ENCODE measurements around the gene EPB41L5.
"Not testable (repeated sequence)": the region's sequence is repeated elsewhere in the genome, so short reads cannot be mapped to it uniquely, and the experiment has no call there.

The EPB41L5 gene

DNA sequence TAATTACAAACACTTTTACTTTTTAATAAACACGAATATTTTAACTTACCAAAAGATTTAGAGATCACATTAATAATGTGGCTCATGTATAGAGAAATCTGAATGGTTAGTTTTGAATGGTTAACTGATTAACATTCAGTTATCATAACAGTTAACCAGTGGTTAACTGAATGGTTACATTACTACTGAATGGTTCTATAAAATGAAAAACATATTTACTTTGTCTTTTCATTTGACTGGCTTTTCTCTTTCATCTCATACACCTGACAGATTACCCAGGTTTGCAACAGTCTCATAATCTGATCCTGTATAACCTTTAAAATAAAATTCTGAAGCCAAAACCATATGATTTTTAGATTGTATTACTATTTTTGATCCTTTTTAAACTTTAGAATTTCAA lies 91.9 kb downstream of the EPB41L5 start:
- DNase-seq = no peak

DNA sequence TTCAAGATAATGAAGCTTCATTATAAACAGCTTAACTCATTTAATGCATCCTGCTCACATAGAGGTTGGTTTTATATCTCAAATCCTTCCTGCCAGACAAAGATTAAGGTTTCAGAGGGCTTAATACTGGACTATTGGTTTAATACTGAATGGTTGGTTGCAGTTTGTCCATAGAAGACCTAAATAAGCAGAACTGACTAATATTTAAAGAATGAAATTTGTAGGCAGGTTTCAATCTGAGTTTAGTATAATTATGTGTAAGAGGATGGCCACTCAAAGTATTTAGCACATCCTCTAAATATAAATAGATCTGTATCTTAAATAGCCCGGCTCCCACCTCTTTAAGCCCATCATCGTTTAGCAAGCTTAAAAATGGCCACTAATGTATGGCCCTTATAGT lies 92.5 kb downstream of the EPB41L5 start:
- no peak for DNase-seq

- DNase-seq = no peak
These were observed 95.2 kb downstream of the EPB41L5 start for GRCh38 chr2:120108049-120108448.

GRCh38 chr2:120108749-120109148 lies 95.9 kb downstream of the EPB41L5 start:
- DNase-seq = no peak

DNA sequence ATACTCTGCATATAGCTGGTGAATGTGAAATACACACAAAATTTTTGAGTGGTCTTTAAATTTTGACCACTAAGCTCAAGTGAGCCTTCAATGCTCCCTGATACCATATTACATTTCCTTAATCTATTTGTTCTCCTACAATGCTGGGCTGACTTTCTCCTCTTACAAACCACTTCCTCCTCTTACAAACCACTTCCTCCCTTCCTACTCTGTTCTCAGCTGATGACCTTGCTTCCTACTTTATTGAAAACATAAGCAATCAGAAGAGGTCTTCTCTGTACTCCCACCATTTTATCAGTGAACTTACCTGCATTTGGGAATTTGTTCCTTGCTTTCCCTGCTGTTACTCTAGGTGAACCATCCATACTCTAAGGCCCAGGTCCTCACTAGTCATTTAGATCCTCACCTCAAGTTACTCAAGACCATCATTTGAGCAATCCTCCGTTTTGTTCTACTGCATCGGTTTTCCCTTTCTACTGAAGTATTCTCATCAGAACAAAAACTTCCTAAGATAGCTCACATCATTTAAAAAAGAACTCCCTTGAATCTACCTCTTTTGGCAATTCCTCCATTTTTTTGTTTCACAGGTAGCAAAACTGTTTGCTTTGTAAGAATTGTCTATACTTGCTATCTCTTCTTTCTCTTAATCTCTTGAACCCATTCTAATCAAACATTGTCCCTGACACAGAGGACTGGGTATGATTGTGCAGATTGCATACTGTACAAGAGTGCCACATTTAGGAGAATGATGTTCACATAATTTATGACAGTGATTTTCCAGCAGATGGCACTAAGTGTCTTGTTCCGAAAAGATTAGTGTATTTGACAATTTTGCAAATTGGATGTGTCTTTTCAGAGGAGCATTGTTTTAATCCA lies 96.5 kb downstream of the EPB41L5 start:
- DNase-seq = no peak

DNA sequence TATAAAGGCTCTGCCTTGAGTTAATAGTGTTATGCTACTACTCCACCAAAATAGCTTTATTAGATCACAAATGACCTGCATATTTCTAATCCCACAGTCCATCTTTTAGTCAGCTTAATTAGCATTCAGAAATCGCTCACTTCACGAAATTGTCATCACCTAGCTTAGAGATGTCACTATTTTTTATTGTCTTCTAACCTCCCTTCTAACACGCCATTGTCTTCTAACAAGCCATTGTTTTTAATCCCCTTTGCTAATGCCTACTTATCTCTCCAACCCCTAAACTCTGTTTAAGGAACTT lies 97.1 kb downstream of the EPB41L5 start:
- no peak for DNase-seq

DNA sequence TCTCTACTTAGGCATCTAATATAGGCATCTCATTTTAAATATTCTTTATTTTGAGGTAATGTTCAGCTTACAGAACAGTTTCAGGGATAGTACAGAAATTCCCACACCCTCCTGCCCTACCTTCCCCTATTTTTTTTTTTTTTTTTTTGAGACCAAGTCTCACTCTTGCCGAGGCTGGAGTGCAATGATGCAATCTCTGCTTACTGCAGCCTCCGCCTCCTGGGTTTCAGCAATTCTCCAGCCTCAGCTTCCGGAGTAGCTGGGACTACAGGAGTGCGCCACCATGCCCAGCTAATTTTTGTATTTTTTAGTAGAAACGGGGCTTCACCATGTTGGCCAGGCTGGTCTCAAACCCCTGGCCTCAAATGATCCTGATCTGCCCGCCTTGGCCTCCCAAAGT lies 97.6 kb downstream of the EPB41L5 start:
- no peak for DNase-seq

DNA sequence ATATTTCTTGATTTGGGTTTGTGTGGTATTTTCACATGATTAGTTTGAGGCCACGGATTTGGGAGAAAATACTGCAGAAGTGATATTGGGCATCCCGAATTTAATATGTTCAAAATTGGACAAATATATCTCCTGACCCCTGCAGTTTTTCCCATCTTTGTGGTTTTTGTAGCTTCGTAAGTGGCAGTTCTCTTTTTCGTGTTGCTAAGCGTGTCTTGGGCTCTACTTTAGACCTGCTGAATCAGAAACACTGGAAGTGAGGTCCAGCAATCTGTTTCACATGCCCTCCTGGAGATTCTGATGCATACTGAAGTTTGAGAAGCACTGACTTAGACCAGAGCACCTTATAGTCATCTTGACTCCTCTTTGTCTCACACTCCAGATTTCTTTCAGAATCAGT lies 98.3 kb downstream of the EPB41L5 start:
- DNase-seq = no peak

DNA sequence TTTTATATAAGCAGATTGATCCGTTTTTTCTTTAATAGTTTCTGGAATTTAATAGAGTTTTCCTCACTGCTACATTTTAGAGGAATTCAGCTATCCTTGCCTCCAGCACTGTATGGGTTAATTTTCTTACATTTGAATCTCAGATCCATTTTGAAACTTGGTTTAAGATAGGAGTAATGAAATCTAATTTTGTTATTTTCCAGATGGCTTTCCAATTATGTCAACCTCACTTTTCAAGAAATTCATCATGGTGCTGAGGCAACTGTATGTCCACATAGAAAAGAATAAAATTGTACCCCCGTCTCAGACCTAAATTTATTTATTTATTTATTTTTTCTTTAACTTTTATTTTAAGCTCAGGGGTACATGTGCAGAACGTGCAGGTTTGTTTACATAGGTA lies 105.1 kb downstream of the EPB41L5 start:
- no peak for DNase-seq

GRCh38 chr2:120118471-120118870 lies 105.6 kb downstream of the EPB41L5 start:
- no peak for DNase-seq

DNA sequence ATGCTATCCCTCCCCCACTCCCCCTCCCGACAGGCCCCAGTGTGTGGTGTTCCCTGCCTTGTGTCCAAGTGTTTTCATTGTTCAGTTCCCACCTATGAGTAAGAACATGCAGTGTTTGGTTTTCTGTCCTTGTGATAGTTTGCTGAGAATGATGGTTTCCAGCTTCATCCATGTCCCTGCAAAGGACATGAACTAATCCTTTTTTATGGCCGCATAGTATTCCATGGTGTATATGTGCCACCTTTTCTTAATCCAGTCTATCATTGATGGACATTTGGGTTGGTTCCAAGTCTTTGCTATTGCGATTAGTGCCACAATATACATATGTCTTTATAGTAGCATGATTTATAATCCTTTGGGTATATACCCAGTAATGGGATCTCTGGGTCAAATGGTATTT lies 108.5 kb downstream of the EPB41L5 start:
- not testable (repeated sequence) for DNase-seq

DNA sequence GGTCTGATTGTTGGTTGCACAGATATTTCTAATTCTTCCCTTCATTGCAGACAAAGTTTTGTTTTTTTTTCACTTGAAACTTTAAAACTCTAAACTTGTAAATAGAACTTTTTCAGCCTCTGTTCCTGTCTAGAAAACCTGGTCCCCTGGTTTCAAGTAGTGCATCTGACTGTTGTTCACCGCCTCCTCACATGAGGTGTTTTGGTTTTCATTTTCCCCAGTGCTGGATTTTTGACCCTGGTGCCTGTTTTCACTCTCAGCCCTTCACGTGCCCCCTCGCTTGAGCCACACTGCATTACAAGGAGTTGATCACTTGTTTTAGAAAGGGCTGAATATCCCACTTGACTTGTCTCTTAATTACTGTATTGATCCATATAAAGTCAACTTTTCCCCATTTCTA lies 110.2 kb downstream of the EPB41L5 start:
- DNase-seq = no peak

- DNase-seq = no peak
These were observed 112.3 kb downstream of the EPB41L5 start for GRCh38 chr2:120125195-120125594.

DNA sequence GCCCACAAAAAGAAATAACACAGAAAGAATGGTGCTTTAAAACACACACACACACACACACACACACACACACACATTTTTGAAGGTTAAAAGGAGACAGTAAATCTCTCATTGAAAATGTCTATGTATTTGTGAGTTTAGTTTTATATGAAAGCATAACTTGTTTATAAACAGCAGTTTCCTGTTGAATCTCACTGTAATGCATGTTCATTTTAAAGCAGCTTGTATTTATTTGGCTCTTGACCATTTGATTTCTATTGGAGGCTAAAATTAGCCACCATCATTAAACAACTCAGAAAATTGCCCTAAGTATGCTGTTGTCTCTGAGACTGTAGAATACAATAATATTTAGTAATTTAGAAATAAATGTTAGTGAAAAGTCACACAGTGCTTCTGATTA lies 115.3 kb downstream of the EPB41L5 start:
- DNase-seq = no peak

DNA sequence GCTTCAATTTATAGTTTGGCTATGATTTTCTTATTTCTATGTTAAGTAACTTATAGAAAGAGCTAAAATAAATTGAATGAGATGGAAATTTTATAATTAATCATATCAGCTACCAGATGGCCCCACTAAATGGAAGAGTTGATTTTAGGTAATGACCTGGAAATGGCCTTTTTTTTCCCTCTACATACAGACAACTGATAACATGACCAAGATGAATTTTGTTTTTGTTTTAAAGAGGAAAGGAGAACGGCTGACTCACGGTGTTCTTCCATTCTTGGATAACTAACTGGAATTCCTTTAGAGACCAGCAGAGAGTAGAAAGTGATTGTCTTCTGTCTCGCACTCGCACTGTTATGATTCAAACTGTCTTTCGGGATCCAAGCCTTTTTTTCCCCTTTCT lies 119.3 kb downstream of the EPB41L5 start:
- DNase-seq = no peak

- no peak for DNase-seq
These were observed 119.8 kb downstream of the EPB41L5 start for GRCh38 chr2:120132691-120133090.

DNA sequence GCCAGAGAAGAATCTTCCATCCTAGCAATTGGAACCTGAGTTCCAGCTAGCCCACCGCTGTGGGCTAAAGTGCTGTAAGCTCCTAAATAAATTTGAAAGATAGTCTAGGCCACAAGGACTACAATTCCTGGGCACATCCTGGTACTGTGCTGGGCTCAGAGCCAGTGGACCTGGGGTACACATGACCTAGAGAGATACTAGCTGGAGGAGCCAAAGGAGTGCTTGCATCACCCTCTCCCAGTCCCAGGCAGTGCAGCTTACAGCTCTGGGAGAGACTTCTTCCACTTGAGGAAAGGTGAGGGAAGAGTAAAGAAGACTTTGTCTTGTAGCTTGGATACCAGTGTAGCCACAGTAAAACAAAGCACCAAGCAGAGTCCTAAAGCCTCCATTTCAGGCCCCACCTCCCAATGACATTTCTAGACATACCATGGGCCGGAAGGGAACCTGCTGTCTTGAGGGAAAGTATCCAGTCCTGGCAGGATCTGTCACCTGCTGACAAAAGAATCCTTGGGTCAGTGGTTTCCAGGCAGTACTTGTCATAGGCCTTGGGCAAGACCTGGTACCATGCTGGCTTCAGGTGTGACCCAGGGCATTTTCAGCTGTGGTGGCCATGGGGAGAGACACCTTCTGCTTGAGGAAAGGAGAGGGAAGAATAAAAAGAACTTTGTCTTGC lies 120.8 kb downstream of the EPB41L5 start:
- no peak for DNase-seq

DNA sequence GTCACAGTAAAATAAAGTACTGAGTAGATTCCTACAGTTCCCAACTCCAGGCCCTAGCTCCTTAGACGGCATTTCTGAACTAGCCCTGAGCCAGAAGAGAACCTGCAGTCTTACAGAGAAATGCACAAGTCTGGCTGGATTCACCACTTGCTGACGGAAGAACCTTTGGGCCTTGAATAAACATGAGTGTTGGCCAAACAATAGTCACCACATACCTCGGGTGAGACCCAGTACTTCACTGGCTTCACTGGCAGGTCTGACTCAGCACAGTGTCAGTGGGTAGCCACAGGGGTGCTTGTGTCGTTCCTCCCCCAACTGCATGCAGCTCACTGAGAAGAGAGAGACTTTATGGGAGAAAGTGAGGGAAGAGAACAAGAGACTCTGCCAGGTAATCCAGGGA lies 121.4 kb downstream of the EPB41L5 start:
- DNase-seq = no peak

DNA sequence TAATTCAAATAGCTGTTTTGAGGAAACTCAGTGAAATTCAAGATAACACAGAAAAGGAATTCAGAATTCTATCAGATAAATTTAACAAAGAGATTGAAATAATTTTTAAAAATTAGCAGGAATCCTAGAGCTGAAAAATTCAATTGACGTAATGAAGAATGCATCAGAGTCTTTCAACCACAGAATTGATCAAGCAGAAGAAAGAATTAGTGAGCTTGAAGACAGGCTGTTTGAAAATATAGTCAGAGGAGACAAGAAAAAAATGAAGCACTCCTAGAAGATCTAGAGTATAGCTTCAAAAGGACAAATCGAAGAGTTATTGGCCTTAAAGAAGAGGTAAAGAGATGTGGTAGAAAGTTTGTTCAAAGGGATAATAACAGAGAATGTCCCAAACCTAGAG lies 122.1 kb downstream of the EPB41L5 start:
- DNase-seq = not testable (repeated sequence)

DNA sequence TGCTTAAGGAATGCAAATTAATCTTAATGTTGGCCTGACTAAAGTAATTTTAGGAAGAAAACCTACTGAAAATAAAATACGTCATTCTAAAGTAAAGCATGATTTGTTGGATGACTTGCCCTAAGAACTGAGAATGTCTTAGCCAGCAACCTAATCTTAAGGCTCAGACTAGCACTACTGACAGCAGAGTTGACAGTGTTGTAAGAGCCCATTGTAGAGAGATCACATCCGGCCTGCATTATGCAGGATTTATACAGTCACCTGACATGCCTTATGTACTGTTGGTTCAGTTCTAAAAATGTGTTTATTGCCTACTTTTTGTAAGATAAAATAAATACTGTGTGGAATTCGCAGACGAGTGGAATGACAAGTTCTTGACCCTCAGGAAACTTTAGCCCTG lies 128.0 kb downstream of the EPB41L5 start:
- no peak for DNase-seq

- DNase-seq = no peak
These were observed 128.6 kb downstream of the EPB41L5 start for GRCh38 chr2:120141300-120142069.

DNA sequence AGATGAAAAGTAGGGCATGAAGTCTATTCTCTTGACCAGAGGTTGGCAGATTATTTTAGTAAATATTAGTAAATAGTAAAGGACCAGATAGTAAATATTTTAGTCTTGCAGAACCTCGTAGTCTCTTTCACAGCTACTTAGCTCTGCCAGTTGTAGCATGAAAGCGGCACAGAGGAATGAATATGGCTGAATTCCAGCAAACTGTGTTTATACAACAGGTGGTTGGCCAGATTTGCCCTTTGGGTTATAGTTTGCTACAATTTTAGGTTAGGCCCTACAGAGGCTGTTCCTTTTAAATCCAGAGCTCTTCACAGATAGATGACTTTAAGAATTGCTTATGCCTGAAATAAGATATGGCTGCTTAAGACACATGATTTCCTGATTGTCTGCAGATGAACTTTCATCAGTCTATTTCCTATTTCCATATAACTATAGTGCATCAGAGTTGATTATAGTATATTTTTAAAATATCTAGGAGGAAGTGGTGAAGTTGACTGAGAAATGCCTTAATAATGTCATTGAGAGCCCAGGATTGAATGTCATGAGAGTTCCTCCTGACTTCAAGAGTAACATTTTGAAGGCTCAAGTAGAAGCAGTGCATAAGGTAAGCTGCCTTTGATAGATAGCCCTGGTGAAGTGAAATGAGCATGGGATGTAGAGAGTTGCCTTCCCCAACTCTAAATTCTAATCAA lies 129.8 kb downstream of the EPB41L5 start:
- no peak for DNase-seq

DNA sequence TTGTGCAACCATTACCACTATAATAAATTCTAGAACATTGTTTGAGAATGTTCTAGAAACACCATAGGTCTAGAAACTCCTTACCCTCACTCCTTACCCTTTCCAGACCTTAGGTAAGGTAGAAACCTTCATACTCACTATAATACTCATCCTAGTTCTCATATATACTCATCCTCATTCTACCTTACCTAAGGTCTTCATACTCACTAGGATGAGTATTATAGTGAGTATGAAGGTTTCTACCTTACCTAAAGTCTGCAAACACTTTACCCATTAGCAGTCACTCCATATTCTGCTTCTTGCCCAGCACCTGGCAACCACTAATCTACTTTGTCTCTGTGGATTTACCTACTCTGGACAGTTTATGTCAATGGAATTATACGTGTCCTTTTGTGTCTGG lies 135.4 kb downstream of the EPB41L5 start:
- no peak for DNase-seq

All from stimulated activated CD4-positive, alpha-beta T cell treated with anti-CD3 and anti-CD28 coated beads, Interleukin-2, amount 100 ng/mL, for 24 hours (primary cell).